HFFc6 (cell line): ENCODE data around the gene WWP2. TPM values are rescaled to one million over a fixed set of nuclear protein-coding genes. Genes with fewer than 3 reads are reported as not detected.
A peak's percentile ranks its signal among the peaks of the same experiment; 100 is the strongest.
"Not testable (repeated sequence)": the region's sequence is repeated elsewhere in the genome, so short reads cannot be mapped to it uniquely, and the experiment has no call there.

ENCODE experiments used
- DNase-seq: peaks from one replicate; pipeline ENCODE4 v3.0.0-alpha.2; 2018
- H3K27ac Mint-ChIP-seq: 2 replicates; pipeline ENCODE4 v1.8.0; 2020; ENCODE audit warnings: mild to moderate bottlenecking, mixed read lengths
- H3K27me3 Mint-ChIP-seq: 2 replicates; pipeline ENCODE4 v1.8.0; 2021; ENCODE audit warnings: mild to moderate bottlenecking, moderate library complexity, mixed read lengths; ENCODE audit not compliant: insufficient read depth
- H3K36me3 Mint-ChIP-seq: 2 replicates; pipeline ENCODE4 v1.8.0; 2021; ENCODE audit warnings: low read depth, mixed read lengths
- H3K4me1 Mint-ChIP-seq: 2 replicates; pipeline ENCODE4 v1.8.0; 2020; ENCODE audit warnings: low read depth, mixed read lengths
- H3K4me3 Mint-ChIP-seq: 2 replicates; pipeline ENCODE4 v1.8.0; 2020; ENCODE audit warnings: mild to moderate bottlenecking, moderate library complexity, mixed read lengths
- H3K9me3 Mint-ChIP-seq: 2 replicates; pipeline ENCODE4 v1.8.0; 2020; ENCODE audit warnings: mild to moderate bottlenecking, mixed read lengths
- total RNA-seq, 6 experiments: library from RNA; stranded (reverse); fragmentation: NEBNext Ultra II Directional; extraction: Animal tissue kit (Norgen Biotek cat#: 25700); gene quantifications; 2 replicates in 1 of 6; 3 replicates in 5 of 6; pipeline ENCODE4 v1.2.3, GENCODE V29; 2021
- TF ChIP-seq, protein P1 (sequence below): fragments of 200-600 bp; sonication (generic); IDR thresholded peaks from 2 replicates; pipeline ENCODE4 v1.5.0; 2021; ENCODE audit warnings: antibody characterized with exemption, mild to moderate bottlenecking

Gene WWP2
- total RNA-seq, 6 experiments from 2014 or later: 24.6 to 33.9 (median 30.5) TPM

GRCh38 chr16:69754143-69754468, 8.0 kb upstream of the WWP2 start:
- no peak for DNase-seq
- Mint-ChIP-seq H3K27ac (peak overlapping the region; percentile 94), H3K36me3 (peaks cover 18% of the 10 kb centered on the region), H3K4me1 (peaks cover 25% of the 10 kb centered on the region), H3K27me3 (peaks cover 13% of the 10 kb centered on the region), H3K4me3 (peak overlapping the region; percentile 99), H3K9me3 (no peaks in the 10 kb centered on the region)
- TF ChIP-seq, protein P1, sequence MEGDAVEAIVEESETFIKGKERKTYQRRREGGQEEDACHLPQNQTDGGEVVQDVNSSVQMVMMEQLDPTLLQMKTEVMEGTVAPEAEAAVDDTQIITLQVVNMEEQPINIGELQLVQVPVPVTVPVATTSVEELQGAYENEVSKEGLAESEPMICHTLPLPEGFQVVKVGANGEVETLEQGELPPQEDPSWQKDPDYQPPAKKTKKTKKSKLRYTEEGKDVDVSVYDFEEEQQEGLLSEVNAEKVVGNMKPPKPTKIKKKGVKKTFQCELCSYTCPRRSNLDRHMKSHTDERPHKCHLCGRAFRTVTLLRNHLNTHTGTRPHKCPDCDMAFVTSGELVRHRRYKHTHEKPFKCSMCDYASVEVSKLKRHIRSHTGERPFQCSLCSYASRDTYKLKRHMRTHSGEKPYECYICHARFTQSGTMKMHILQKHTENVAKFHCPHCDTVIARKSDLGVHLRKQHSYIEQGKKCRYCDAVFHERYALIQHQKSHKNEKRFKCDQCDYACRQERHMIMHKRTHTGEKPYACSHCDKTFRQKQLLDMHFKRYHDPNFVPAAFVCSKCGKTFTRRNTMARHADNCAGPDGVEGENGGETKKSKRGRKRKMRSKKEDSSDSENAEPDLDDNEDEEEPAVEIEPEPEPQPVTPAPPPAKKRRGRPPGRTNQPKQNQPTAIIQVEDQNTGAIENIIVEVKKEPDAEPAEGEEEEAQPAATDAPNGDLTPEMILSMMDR: no peak

- peak within 1 kb of the TSS; percentile 99 for H3K4me3 Mint-ChIP-seq
- H3K9me3 Mint-ChIP-seq: no peaks in the 10 kb centered on the region
- H3K4me1 Mint-ChIP-seq: peaks cover 25% of the 10 kb centered on the region
- H3K36me3 Mint-ChIP-seq: peaks cover 13% of the 10 kb centered on the region
- TF ChIP-seq, protein P1: peak; percentile 99
- DNase-seq: peak; percentile 94
- peak within 1 kb of the TSS; percentile 94 for H3K27ac Mint-ChIP-seq
- H3K27me3 Mint-ChIP-seq: peaks cover 13% of the 10 kb centered on the region
These were observed 7.4 kb upstream of the WWP2 start, which contains the start of gene NOB1 for GRCh38 chr16:69754469-69755310. TSS of gene NOB1 (minus strand) at chr16:69754926. CDS start at chr16:69754910, 16 bp downstream.

- Mint-ChIP-seq H3K27ac (no peak overlapping the region), H3K4me3 (peak overlapping the region; percentile 29; the same call in 1 of the 2 replicates), H3K9me3 (no peaks in the 10 kb centered on the region), H3K4me1 (peaks cover 25% of the 10 kb centered on the region), H3K36me3 (peaks cover 7% of the 10 kb centered on the region), H3K27me3 (peaks cover 13% of the 10 kb centered on the region)
- DNase-seq: no peak
- TF ChIP-seq, protein P1: no peak
These were observed 5.4 kb upstream of the WWP2 start for GRCh38 chr16:69756705-69757104.

DNA sequence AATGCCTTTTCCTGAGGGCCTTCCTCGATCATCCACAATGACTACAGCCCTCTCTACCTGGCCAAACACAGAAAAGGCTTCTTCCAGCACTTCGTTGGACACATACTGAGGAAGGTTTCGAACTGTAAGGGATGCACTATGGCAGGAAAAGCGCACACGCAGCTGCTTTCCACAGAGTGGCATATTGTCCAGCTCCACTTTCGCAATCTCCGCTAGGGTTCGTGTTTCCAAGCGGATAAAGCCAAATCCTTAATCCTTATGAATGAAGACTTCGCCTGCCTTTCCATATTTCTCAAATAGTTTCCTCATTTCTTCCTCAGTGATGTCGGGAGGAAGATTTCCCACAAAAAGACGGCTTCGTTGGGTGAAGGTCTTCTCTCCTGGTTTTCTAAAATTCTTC, 4.8 kb upstream of the WWP2 start:
- not testable (repeated sequence) for H3K27ac Mint-ChIP-seq, H3K36me3 Mint-ChIP-seq, DNase-seq, H3K9me3 Mint-ChIP-seq
- peaks cover 13% of the 10 kb centered on the region for H3K27me3 Mint-ChIP-seq
- peak overlapping the region; percentile 29; the same call in 1 of the 2 replicates for H3K4me3 Mint-ChIP-seq
- H3K4me1 Mint-ChIP-seq: peaks cover 20% of the 10 kb centered on the region

DNA sequence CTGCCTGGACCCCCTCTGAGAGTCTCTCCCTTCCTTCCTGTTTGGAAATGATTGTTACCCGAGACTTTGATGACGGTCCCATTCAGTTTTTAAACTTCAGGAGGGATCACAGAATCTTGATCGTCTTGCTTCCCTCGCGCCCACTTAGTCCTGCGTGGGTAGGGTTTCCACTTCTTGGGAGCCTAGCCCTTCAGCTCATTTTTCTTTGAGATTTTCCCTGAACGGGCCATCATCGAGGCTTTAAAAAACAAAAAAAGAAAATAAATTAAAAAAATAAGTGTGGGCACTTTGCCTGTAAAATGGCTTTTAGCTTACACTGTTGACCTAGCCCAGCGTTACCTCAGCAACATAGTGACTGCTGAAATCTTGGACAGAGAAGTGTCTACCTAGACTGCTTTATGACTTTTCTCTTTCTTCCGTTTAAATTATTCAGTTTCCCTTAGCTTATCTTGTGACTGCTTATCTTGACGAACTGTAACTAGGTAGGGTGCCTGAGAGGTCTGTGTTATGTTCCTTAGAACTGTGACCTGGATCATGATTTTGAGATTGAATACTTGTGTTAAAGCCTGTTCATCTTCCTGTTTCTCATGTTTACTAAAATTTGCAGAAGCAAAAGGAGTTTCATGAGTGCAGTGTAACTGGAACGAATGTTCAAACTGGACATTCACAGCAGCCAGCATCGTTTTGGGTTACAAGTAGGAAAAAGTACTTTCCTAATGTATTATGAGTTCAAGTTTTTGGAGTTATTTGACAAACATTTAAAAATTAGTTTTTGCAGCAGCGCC, 874 bp downstream of the WWP2 start:
- TF ChIP-seq, protein P1: no peak
- H3K9me3 Mint-ChIP-seq: no peaks in the 10 kb centered on the region
- peaks cover 11% of the 10 kb centered on the region for H3K4me1 Mint-ChIP-seq
- peak overlapping the region; percentile 95 for H3K4me3 Mint-ChIP-seq
- DNase-seq: peak; percentile 46
- peaks cover 3% of the 10 kb centered on the region for H3K27me3 Mint-ChIP-seq
- H3K36me3 Mint-ChIP-seq: no peaks in the 10 kb centered on the region
- H3K27ac Mint-ChIP-seq: peak overlapping the region; percentile 95

DNA sequence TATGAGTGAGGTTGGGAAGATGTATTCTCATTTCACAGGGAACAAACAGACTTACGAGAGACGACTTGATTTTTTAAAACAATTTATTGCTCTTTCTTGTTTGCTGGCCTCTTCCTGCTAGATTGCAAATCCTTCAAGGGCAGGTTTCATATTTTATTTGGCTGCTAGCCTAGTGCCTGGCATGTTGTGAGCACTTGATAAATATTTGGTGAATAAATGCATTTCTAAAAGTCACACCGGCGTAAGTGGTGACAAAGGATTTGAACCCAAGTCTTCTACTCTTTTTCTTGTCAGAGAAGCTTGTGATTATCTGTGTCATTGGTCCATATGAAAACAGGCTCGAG, 1.4 kb downstream of the WWP2 start:
- Mint-ChIP-seq H3K4me3 (peak overlapping the region; percentile 95), H3K4me1 (peaks cover 11% of the 10 kb centered on the region), H3K36me3 (no peaks in the 10 kb centered on the region), H3K27ac (peak overlapping the region; percentile 95), H3K9me3 (no peaks in the 10 kb centered on the region), H3K27me3 (peaks cover under 1% of the 10 kb centered on the region)
- TF ChIP-seq, protein P1: no peak
- DNase-seq: no peak
